ENCODE results near the gene EXOSC9. TPM values are rescaled to one million over a fixed set of nuclear protein-coding genes. Genes with fewer than 3 reads are reported as not detected.

The EXOSC9 gene
- total RNA-seq, 1 donor from 2014 or later: 58.8 TPM

DNA sequence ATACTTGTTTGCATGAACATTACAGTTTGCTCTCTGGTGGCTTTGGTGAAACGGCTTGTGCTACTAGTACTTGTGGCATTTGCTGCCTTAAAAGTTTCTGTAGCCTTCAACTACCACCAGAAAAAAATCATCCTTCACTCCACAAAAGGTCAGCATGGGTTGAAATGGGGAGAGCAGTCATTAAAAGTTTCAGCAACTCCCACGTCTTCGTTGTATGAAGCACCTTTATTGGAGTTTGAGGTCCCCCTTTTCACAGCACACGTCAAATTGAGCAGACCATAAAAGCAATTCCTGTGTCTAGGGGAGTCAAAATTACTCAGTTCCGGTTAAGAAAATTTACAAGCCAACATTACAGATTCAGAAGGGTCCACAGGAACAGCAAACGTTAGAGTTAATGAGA lies 45.5 kb downstream of the EXOSC9 start:
- Mint-ChIP-seq H3K9me3 (no peaks in the 10 kb centered on the region), H3K4me1 (peaks cover 4% of the 10 kb centered on the region), H3K4me3 (no peak overlapping the region), H3K36me3 (ENCODE audit: low read depth) (no peaks in the 10 kb centered on the region), H3K27ac (ENCODE audit: unreplicated experiment) (no peak overlapping the region), H3K27me3 (ENCODE audit: low read depth) (no peaks in the 10 kb centered on the region)
- TF ChIP-seq, protein P1, sequence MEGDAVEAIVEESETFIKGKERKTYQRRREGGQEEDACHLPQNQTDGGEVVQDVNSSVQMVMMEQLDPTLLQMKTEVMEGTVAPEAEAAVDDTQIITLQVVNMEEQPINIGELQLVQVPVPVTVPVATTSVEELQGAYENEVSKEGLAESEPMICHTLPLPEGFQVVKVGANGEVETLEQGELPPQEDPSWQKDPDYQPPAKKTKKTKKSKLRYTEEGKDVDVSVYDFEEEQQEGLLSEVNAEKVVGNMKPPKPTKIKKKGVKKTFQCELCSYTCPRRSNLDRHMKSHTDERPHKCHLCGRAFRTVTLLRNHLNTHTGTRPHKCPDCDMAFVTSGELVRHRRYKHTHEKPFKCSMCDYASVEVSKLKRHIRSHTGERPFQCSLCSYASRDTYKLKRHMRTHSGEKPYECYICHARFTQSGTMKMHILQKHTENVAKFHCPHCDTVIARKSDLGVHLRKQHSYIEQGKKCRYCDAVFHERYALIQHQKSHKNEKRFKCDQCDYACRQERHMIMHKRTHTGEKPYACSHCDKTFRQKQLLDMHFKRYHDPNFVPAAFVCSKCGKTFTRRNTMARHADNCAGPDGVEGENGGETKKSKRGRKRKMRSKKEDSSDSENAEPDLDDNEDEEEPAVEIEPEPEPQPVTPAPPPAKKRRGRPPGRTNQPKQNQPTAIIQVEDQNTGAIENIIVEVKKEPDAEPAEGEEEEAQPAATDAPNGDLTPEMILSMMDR (conservative IDR thresholded peaks at IDR 0.05): no peak
- DNase-seq (ENCODE audit: low read depth, low spot score): no peak

DNA sequence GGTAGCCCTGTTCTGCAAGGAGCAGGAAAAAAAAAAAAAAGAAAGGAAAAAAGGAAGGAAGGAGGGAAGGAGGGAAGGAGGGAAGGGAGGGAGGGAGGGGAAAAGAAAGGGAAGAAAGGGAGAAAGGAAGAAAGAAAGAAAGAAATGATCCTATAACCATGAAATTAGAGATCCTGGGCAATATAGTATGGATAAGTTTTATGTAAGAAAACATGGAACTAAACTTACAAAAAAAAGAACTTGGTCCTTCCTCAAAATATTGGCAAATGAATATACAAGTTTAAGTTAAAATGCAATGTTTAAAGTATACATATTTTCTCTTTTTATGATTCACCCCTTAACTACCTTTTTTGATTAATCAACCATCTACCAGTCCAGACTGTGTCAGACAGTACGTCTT lies 50.2 kb downstream of the EXOSC9 start:
- Mint-ChIP-seq H3K4me3 (no peak overlapping the region), H3K27ac (ENCODE audit: unreplicated experiment) (no peak overlapping the region), H3K4me1 (peaks cover 4% of the 10 kb centered on the region), H3K36me3 (ENCODE audit: low read depth) (peaks cover 3% of the 10 kb centered on the region), H3K9me3 (no peaks in the 10 kb centered on the region), H3K27me3 (ENCODE audit: low read depth) (no peaks in the 10 kb centered on the region)
- TF ChIP-seq, protein P1 (conservative IDR thresholded peaks at IDR 0.05): no peak
- DNase-seq (ENCODE audit: low read depth, low spot score): no peak

DNA sequence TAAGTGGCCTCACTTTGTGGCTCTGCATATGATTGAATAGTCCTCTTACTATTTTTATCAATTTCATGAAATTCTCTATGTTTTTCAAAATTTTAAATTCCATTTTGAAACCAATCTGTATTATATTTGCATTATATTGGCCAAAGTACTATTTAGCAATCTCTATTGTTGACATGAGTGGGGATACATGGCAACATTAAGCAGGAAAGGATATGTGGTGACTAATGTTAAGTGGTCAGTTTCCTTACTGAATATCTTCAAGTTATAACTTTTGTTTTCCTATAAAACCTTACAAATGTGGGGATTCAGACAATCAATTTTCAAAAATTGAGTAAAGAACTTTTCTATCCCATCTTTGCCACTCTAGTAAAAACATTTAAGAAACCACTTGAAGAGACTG lies 59.0 kb downstream of the EXOSC9 start:
- no peak overlapping the region for H3K27ac Mint-ChIP-seq (ENCODE audit: unreplicated experiment)
- H3K4me3 Mint-ChIP-seq: no peak overlapping the region
- H3K9me3 Mint-ChIP-seq: no peaks in the 10 kb centered on the region
- no peak for DNase-seq (ENCODE audit: low read depth, low spot score)
- H3K4me1 Mint-ChIP-seq: peaks cover 10% of the 10 kb centered on the region
- no peaks in the 10 kb centered on the region for H3K36me3 Mint-ChIP-seq (ENCODE audit: low read depth)
- TF ChIP-seq, protein P1 (conservative IDR thresholded peaks at IDR 0.05): no peak
- no peaks in the 10 kb centered on the region for H3K27me3 Mint-ChIP-seq (ENCODE audit: low read depth)

DNA sequence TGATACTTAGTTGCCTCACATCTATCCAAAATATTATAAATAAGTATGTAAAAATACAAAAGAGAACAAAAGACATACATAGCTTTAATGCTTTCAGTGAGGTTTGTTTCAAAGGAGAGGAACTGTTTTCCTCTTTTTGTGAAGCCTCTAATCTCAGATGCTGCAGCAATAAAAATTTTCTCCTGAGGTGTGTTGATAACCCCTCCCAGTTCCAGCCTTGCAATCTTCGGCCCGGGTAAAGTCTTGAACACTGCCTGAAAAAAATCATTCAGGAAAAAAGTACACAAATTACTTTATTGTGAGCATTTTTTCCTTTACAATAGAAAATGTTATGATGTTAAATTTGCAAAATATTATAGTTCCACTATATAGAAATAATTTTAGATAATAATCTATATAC lies 60.3 kb downstream of the EXOSC9 start:
- Mint-ChIP-seq H3K27me3 (ENCODE audit: low read depth) (no peaks in the 10 kb centered on the region), H3K27ac (ENCODE audit: unreplicated experiment) (no peak overlapping the region), H3K9me3 (peaks cover 6% of the 10 kb centered on the region), H3K4me3 (no peak overlapping the region), H3K36me3 (ENCODE audit: low read depth) (peaks cover 11% of the 10 kb centered on the region), H3K4me1 (peaks cover 10% of the 10 kb centered on the region)
- TF ChIP-seq, protein P1 (conservative IDR thresholded peaks at IDR 0.05): no peak
- DNase-seq (ENCODE audit: low read depth, low spot score): no peak

DNA sequence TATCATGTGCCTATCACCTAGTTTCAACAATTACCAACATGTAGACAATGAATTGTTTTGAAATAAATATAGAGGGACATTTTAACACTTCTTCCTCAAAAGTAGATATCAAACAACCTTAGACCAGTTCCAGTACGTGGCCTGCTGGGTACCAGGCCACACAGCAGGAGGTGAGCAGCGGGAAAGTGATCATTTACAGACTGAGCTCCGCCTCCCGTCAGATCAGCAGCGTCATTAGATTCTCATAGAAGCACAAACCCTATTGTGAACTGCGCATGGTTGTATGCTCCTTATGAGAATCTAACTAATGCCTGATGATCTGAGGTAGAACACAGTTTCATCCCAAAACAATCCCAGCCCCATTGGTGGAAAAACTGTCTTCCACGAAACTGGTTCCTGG lies 62.7 kb downstream of the EXOSC9 start:
- Mint-ChIP-seq H3K36me3 (ENCODE audit: low read depth) (peaks cover 20% of the 10 kb centered on the region), H3K9me3 (peaks cover 6% of the 10 kb centered on the region)
- TF ChIP-seq, protein P1 (conservative IDR thresholded peaks at IDR 0.05): no peak

More for the DNA sequence above, 62.7 kb downstream of the EXOSC9 start:
- H3K27ac Mint-ChIP-seq (ENCODE audit: unreplicated experiment): no peak overlapping the region
- peaks cover 14% of the 10 kb centered on the region for H3K4me1 Mint-ChIP-seq
- no peak overlapping the region for H3K4me3 Mint-ChIP-seq
- H3K27me3 Mint-ChIP-seq (ENCODE audit: low read depth): no peaks in the 10 kb centered on the region
- no peak for DNase-seq (ENCODE audit: low read depth, low spot score)

Other genes with a start within 250 kb of the EXOSC9 start
- gene ANXA5, start 104.3 kb upstream of the EXOSC9 start, total RNA-seq: 143 and 153 TPM in 2 replicates
- 0.25 and 0.51 TPM in 2 replicates for gene SMIM43, start 36.2 kb upstream of the EXOSC9 start, total RNA-seq
- gene CCNA2, start 22.6 kb downstream of the EXOSC9 start, total RNA-seq: 85.2 and 85.3 TPM in 2 replicates
- gene BBS7, start 69.2 kb downstream of the EXOSC9 start, total RNA-seq: 26.4 and 26.9 TPM in 2 replicates
- gene TRPC3, start 150.7 kb downstream of the EXOSC9 start, total RNA-seq: 0.82 TPM in 2 replicates

Measured in neural crest cell (in vitro differentiated cells).